Measurements from ENCODE around the gene ATRN. TPM values are rescaled to one million over a fixed set of nuclear protein-coding genes. Genes with fewer than 3 reads are reported as not detected.

Gene ATRN
- total RNA-seq, 3 donors from 2014 or later (not counting 1 experiment from before 2014, with no cell fraction given) = 16.1 to 21.8 (median 19.3) TPM

DNA sequence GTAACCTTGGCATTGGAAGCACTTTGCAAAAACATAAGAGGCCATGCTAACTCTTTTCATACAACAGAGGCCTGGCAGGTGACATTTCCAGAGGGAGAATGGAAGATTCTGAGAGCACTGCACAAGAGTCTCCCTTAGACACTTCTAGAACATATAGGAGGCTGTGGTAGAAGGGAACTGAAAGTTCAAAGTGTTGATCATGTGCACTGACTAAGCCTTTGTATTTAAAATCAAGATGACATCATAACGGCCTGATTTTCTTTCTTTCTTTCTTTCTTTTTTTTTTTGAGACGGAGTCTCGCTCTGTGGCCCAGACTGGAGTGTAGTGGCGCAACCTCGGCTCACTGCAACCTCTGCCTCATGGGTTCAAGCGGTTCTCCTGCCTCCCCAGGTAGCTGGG lies 36.6 kb upstream of the ATRN start:
- H3K27me3 Mint-ChIP-seq (ENCODE audit: low read depth in 2 of 2) = peaks cover 8 to 16% of the 10 kb centered on the region in 2 donors
- TF ChIP-seq, protein P1, sequence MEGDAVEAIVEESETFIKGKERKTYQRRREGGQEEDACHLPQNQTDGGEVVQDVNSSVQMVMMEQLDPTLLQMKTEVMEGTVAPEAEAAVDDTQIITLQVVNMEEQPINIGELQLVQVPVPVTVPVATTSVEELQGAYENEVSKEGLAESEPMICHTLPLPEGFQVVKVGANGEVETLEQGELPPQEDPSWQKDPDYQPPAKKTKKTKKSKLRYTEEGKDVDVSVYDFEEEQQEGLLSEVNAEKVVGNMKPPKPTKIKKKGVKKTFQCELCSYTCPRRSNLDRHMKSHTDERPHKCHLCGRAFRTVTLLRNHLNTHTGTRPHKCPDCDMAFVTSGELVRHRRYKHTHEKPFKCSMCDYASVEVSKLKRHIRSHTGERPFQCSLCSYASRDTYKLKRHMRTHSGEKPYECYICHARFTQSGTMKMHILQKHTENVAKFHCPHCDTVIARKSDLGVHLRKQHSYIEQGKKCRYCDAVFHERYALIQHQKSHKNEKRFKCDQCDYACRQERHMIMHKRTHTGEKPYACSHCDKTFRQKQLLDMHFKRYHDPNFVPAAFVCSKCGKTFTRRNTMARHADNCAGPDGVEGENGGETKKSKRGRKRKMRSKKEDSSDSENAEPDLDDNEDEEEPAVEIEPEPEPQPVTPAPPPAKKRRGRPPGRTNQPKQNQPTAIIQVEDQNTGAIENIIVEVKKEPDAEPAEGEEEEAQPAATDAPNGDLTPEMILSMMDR (IDR thresholded peaks at IDR 0.05) = no peak
- Histone ChIP-seq H3K27me3 (ENCODE audit: control insufficient read depth, insufficient read depth, low read length) (no peaks in the 10 kb centered on the region), H3K36me3 (ENCODE audit: control insufficient read depth, insufficient read depth, low read length) (no peaks in the 10 kb centered on the region), H3K9me3 (ENCODE audit: control insufficient read depth, insufficient read depth, low read length) (no peaks in the 10 kb centered on the region), H3K27ac (ENCODE audit: low read length) (no peak overlapping the region), H3K4me1 (ENCODE audit: control insufficient read depth, insufficient read depth, low read length) (no peaks in the 10 kb centered on the region), H3K4me3 (ENCODE audit: low read length) (no peak overlapping the region)
- intact Hi-C loops (cut with micrococcal nuclease) = no loop called here
- 88% methylated on average over 6 of the region's 6 CpGs for WGBS (ENCODE audit: insufficient coverage)
- ATAC-seq (no peak), DNase-seq (no peak)
- H3K4me3 Mint-ChIP-seq = no peak overlapping the region
- no peak overlapping the region for H3K27ac Mint-ChIP-seq
- H3K36me3 Mint-ChIP-seq = no peaks in the 10 kb centered on the region
- no peaks in the 10 kb centered on the region for H3K4me1 Mint-ChIP-seq
- H3K9me3 Mint-ChIP-seq = no peaks in the 10 kb centered on the region

DNA sequence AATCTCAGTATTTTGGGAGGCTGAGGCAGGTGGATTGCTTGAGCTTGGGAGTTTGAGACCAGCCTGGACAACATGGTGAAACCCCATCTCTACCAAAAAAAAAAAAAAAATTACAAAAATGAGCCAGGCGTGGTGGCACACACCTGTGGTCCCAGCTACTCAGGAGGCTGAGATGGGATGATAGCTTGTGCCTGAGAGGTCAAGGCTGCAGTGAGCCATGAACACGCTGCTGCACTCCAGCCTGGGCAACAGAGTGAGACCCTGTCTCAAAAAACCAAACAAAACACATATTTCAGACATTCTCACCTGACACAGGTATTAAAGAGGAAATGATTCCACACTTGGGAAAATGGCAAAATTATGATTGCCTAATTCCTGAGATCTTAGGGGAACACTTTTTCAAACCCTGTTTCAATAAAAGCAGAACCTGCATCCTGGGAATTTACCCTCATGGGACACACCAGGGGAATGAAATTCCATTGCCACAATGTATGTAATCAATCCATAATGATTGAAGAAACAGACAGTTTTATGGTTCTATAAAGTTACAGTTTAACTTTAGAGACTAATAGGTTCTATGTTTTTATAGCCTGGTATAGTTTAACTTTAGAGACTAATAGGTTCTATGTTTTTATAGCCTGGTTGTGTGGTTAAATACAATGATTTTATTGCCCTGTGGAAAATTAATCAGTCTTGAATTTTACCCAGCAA lies 33.8 kb upstream of the ATRN start:
- H3K9me3 ChIP-seq (ENCODE audit: control insufficient read depth, insufficient read depth, low read length) = no peaks in the 10 kb centered on the region
- H3K27me3 ChIP-seq (ENCODE audit: control insufficient read depth, insufficient read depth, low read length) = no peaks in the 10 kb centered on the region
- Mint-ChIP-seq H3K4me3 (no peak overlapping the region), H3K9me3 (no peaks in the 10 kb centered on the region), H3K27ac (no peak overlapping the region), H3K36me3 (no peaks in the 10 kb centered on the region), H3K4me1 (no peaks in the 10 kb centered on the region), H3K27me3 (ENCODE audit: low read depth in 2 of 2) (peaks cover 5 to 12% of the 10 kb centered on the region in 2 donors)
- H3K4me1 ChIP-seq (ENCODE audit: control insufficient read depth, insufficient read depth, low read length) = no peaks in the 10 kb centered on the region
- TF ChIP-seq, protein P1 (IDR thresholded peaks at IDR 0.05) = no peak
- no peak for DNase-seq
- intact Hi-C loops (cut with micrococcal nuclease) = no loop called here
- no peak overlapping the region for H3K27ac ChIP-seq (ENCODE audit: low read length)
- no peak overlapping the region for H3K4me3 ChIP-seq (ENCODE audit: low read length)
- ATAC-seq = no peak
- 83% methylated on average over 2 of the region's 2 CpGs for WGBS (ENCODE audit: insufficient coverage)
- no peaks in the 10 kb centered on the region for H3K36me3 ChIP-seq (ENCODE audit: control insufficient read depth, insufficient read depth, low read length)

DNA sequence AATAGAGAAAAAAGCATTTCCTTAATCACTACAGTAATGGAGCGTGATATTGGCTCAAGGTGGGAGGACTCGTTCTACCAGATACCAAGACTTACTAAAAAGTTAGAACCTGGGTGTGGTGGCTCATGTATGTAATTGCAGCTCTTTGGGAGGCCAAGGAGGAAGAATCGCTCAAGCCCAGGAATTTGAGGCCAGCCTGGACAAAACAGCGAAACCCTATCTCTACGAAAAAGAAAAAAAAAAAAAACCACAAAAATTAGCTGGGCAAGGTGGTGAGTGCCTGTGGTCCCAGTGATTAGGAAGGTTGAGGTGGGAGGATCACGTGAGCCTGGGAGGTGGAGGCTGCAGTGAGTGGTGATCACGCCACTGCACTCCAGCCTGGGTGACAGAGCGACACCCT lies 24.0 kb upstream of the ATRN start:
- TF ChIP-seq, protein P1 (IDR thresholded peaks at IDR 0.05) = no peak
- H3K4me1 Mint-ChIP-seq = no peaks in the 10 kb centered on the region
- H3K27me3 Mint-ChIP-seq (ENCODE audit: low read depth in 2 of 2) = peaks cover 7 to 17% of the 10 kb centered on the region in 2 donors
- H3K9me3 Mint-ChIP-seq = no peaks in the 10 kb centered on the region
- no peak overlapping the region for H3K4me3 Mint-ChIP-seq
- no peak overlapping the region for H3K27ac Mint-ChIP-seq
- no peaks in the 10 kb centered on the region for H3K36me3 ChIP-seq (ENCODE audit: control insufficient read depth, insufficient read depth, low read length)
- H3K27ac ChIP-seq (ENCODE audit: low read length) = no peak overlapping the region
- no peak for ATAC-seq
- 85% methylated on average over 6 of the region's 8 CpGs for WGBS (ENCODE audit: insufficient coverage)
- no peaks in the 10 kb centered on the region for H3K4me1 ChIP-seq (ENCODE audit: control insufficient read depth, insufficient read depth, low read length)
- H3K4me3 ChIP-seq (ENCODE audit: low read length) = no peak overlapping the region
- intact Hi-C loops (cut with micrococcal nuclease) = no loop called here
- no peaks in the 10 kb centered on the region for H3K9me3 ChIP-seq (ENCODE audit: control insufficient read depth, insufficient read depth, low read length)
- peaks cover 2% of the 10 kb centered on the region for H3K27me3 ChIP-seq (ENCODE audit: control insufficient read depth, insufficient read depth, low read length)
- no peaks in the 10 kb centered on the region for H3K36me3 Mint-ChIP-seq
- no peak for DNase-seq

DNA sequence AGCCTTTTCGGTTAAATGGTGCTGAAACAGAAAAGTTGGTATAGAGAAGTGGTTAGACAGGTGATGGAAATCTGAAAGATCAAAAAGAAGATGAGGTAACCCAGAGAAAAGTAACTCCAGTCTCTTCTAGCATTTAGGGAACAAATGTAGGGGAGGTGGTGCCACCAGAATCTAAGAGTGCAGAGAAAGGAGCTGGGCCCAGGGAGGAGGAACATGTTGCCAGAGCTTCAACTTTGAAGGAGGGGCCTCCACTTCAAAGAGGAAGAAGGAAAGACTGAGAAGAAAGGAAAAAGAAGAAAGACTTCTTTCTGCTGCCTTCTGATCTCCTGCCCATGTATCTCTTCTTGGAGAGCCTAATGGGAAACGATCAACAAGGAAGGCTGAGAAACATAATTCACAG lies 23.5 kb upstream of the ATRN start:
- Mint-ChIP-seq H3K36me3 (no peaks in the 10 kb centered on the region), H3K9me3 (no peaks in the 10 kb centered on the region), H3K4me3 (no peak overlapping the region), H3K27ac (no peak overlapping the region), H3K27me3 (ENCODE audit: low read depth in 2 of 2) (peaks cover 7 to 22% of the 10 kb centered on the region in 2 donors), H3K4me1 (no peaks in the 10 kb centered on the region)
- Histone ChIP-seq H3K36me3 (ENCODE audit: control insufficient read depth, insufficient read depth, low read length) (no peaks in the 10 kb centered on the region), H3K9me3 (ENCODE audit: control insufficient read depth, insufficient read depth, low read length) (no peaks in the 10 kb centered on the region), H3K4me3 (ENCODE audit: low read length) (no peak overlapping the region), H3K27ac (ENCODE audit: low read length) (no peak overlapping the region), H3K4me1 (ENCODE audit: control insufficient read depth, insufficient read depth, low read length) (no peaks in the 10 kb centered on the region), H3K27me3 (ENCODE audit: control insufficient read depth, insufficient read depth, low read length) (peaks cover 2% of the 10 kb centered on the region)
- no peak for DNase-seq
- TF ChIP-seq, protein P1 (IDR thresholded peaks at IDR 0.05) = no peak
- WGBS (ENCODE audit: insufficient coverage) = 82% methylated on average over 2 of the region's 2 CpGs
- intact Hi-C loops (cut with micrococcal nuclease) = no loop called here
- no peak for ATAC-seq
